GM21723 (cell line): Measurements from ENCODE around the gene VGF.
"Not testable (repeated sequence)": the region's sequence is repeated elsewhere in the genome, so short reads cannot be mapped to it uniquely, and the experiment has no call there.

Experiments
- ATAC-seq: cut with Tn5 transposase; IDR thresholded peaks from one replicate; pipeline ENCODE4 v1.9.1; 2021; ENCODE audit warnings: mild to moderate bottlenecking, moderate library complexity; ENCODE audit not compliant: unreplicated experiment

The VGF gene

GRCh38 chr7:101120315-101120714, 45.1 kb downstream of the VGF start:
- no peak for ATAC-seq

GRCh38 chr7:101119876-101120275, 45.5 kb downstream of the VGF start:
- ATAC-seq: no peak

- no peak for ATAC-seq
Observed at GRCh38 chr7:101118856-101119255, 46.5 kb downstream of the VGF start.

- ATAC-seq: no peak
Observed at GRCh38 chr7:101116898-101117297, 48.5 kb downstream of the VGF start.

GRCh38 chr7:101115215-101115614, 50.2 kb downstream of the VGF start:
- ATAC-seq: no peak

GRCh38 chr7:101114492-101114891, 50.9 kb downstream of the VGF start:
- ATAC-seq: no peak

- ATAC-seq: no peak
Observed at GRCh38 chr7:101113836-101114235, 51.5 kb downstream of the VGF start.

- not testable (repeated sequence) for ATAC-seq
Observed at GRCh38 chr7:101113140-101113539, 52.2 kb downstream of the VGF start.
